Adrenal gland (tissue), 12 donors: Measurements from ENCODE around the gene SLC25A47. TPM values are rescaled to one million over a fixed set of nuclear protein-coding genes. Genes with fewer than 3 reads are reported as not detected.

Experiments
- DNase-seq, 7 donors: peaks; one replicate each; pipeline ENCODE4 v3.0.0-alpha.2; 2019 to 2020
- H3K27ac ChIP-seq, 5 donors: fragments of 200-600 bp; sonication (generic) in 4 of 5; 1 replicate in 3 of 5; 2 replicates in 2 of 5; pipeline versions ENCODE4 v1.5.1 to v1.8.0; 2016 to 2020; ENCODE audit warnings: mild to moderate bottlenecking in 1 of 5
- H3K27me3 ChIP-seq: fragments of 200-600 bp; 2 replicates; pipeline ENCODE4 v1.8.0; 2021
- H3K36me3 ChIP-seq, 2 donors: fragments of 200-600 bp; replicated peaks in 1 of 2; 1 replicate in 1 of 2; 2 replicates in 1 of 2; pipeline versions ENCODE4 v1.5.1 to v1.8.0; 2018 to 2022
- H3K4me1 ChIP-seq, 2 donors: fragments of 200-600 bp; replicated peaks in 1 of 2; 1 replicate in 1 of 2; 2 replicates in 1 of 2; pipeline versions ENCODE4 v1.5.1 to v1.8.0; 2018 to 2021
- H3K4me3 ChIP-seq, 4 donors: fragments of 200-600 bp; sonication (generic) in 3 of 4; one replicate each; pipeline ENCODE4 v1.5.1; 2016 to 2018
- H3K9me3 ChIP-seq, 3 donors: fragments of 200-600 bp; sonication (generic) in 1 of 3; replicated peaks in 1 of 3; 1 replicate in 2 of 3; 2 replicates in 1 of 3; pipeline versions ENCODE4 v1.5.1 to v1.8.0; 2016 to 2021
- POLR2A ChIP-seq, 2 donors: fragments of 450-650 bp; IDR thresholded peaks; one replicate each; pipeline ENCODE4 v1.6.1; 2017; ENCODE audit warnings: antibody characterized with exemption in 2 of 2, mild to moderate bottlenecking in 2 of 2, moderate library complexity in 1 of 2
- WGBS, 4 donors: extraction: QIAGEN DNeasy Blood & Tissue Kit in 2 of 4; methylation state at CpG; one replicate each; pipeline versions ENCODE4 v1.1.5 to v1.1.7; 2013 to 2017; 5-methylcytosine and 5-hydroxymethylcytosine counted together
- intact Hi-C, 2 donors: fragments of 100-400 bp; cut with DNase I; formaldehyde crosslinking; loops; one replicate each; pipeline versions ENCODE4 v1.14.1 to v1.15.0; 2022 to 2023
- polyA plus RNA-seq, 3 donors: library from polyadenylated mRNA; stranded (reverse); fragments of 200-250 nt in 2 of 3; fragments of 350-450 nt in 1 of 3; fragmentation: Illumina TruSeq in 1 of 3; extraction: RNeasy Lipid Tissue Mini Kit (QIAGEN cat#74804) in 1 of 3; gene quantifications; one replicate each; pipeline ENCODE4 v1.2.3, GENCODE V29; 2013 to 2014
- total RNA-seq, 9 donors: library from RNA; depleted of rRNA in 4 of 9; stranded (reverse); fragments of >200 nt in 4 of 9; fragments of 120-200 nt in 1 of 9; fragmentation: NEBNext Ultra II Directional in 1 of 9; extraction: Animal tissue kit (Norgen Biotek cat#: 25700) in 1 of 9; gene quantifications; one replicate each; pipeline versions ENCODE4 v1.1.0 to v1.2.4, GENCODE V29; 2013 to 2023
- TF ChIP-seq, protein P1 (sequence below), 6 experiments: fragments of 450-650 bp in 4 of 6; fragments of 200-600 bp in 2 of 6; sonication (generic) in 1 of 6; IDR thresholded peaks; 1 replicate in 5 of 6; 2 replicates in 1 of 6; pipeline versions ENCODE4 v1.5.1 to v1.8.0; 2016 to 2021; ENCODE audit warnings: antibody characterized with exemption in 6 of 6, mild to moderate bottlenecking in 2 of 6, moderate library complexity in 1 of 6
- donor health status: healthy with polysubstance abuse.
- donor health status: Bipolar disorder and iron deficiency.
- donor health status: DM: yes; HTN: yes; CAD: no.
- donor health status: DM: no; HTN: no; CAD: no.
- donor health status: DM: no; HTN: no; CAD: no.
- donor health status: DM: yes; HTN: yes; CAD: no.

SLC25A47 gene
- total and polyA plus RNA-seq, 12 donors: 0.07 to 0.28 (median 0.14) TPM; not detected in 9

- H3K9me3 ChIP-seq: no peaks in the 10 kb centered on the region
- intact Hi-C loops: loop anchor here in 1 of 2 donors (10.0 kb wide), 1 partner anchor 67 kb away; the partner anchor contains the start of gene SLC25A29
- WGBS, 4 donors: 82 to 92% (median 84%) methylated on average over 6 of the region's 6 CpGs
- H3K27ac ChIP-seq: no peak overlapping the region
- peaks cover 0 to 16% of the 10 kb centered on the region in 2 donors for H3K36me3 ChIP-seq
- no peaks in the 10 kb centered on the region for H3K27me3 ChIP-seq
- no peak overlapping the region for H3K4me3 ChIP-seq
- H3K4me1 ChIP-seq: peaks cover 4 to 12% of the 10 kb centered on the region in 2 donors
- TF ChIP-seq, protein P1, sequence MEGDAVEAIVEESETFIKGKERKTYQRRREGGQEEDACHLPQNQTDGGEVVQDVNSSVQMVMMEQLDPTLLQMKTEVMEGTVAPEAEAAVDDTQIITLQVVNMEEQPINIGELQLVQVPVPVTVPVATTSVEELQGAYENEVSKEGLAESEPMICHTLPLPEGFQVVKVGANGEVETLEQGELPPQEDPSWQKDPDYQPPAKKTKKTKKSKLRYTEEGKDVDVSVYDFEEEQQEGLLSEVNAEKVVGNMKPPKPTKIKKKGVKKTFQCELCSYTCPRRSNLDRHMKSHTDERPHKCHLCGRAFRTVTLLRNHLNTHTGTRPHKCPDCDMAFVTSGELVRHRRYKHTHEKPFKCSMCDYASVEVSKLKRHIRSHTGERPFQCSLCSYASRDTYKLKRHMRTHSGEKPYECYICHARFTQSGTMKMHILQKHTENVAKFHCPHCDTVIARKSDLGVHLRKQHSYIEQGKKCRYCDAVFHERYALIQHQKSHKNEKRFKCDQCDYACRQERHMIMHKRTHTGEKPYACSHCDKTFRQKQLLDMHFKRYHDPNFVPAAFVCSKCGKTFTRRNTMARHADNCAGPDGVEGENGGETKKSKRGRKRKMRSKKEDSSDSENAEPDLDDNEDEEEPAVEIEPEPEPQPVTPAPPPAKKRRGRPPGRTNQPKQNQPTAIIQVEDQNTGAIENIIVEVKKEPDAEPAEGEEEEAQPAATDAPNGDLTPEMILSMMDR (IDR thresholded peaks at IDR 0.05): no peak
- TF ChIP-seq POLR2A (IDR thresholded peaks at IDR 0.05): no peak
- DNase-seq: peak in 2 of 7 donors; percentile 13 to 14
These were observed 48.6 kb downstream of the SLC25A47 start for GRCh38 chr14:100371773-100372172.

DNA sequence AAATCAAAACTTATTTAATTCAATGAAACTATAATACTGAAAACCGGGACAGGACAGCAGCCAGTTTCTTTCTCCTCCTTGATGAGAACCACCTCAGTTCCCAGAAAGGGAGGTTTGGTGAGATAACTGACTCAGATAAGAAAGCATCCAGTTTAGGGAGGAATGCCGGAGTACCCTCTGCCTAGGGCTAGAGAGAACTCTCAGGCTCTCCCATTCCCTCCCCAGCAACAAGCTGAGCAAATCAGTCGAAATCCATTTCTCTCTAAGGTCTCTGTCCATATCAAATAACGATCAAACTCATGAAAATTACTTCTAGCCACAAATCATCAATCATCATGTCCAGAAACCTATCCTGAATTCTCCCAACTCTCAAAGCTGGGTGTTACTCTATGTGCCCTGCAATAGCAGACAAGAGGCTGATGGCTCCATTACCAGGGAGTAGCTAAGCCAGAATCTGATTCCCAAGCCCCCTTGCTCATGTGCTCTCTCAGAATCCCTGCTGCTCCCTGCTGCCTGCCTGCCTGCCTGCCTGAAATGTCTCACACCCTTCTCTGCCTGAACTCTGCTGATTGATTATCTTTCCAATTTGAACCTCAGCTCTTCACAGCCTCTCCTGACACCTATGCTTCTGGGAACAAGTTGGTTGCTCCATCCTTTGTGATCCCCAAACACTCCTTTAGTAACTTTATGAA lies 49.4 kb downstream of the SLC25A47 start:
- TF ChIP-seq, protein P1 (IDR thresholded peaks at IDR 0.05): no peak
- no peak for TF ChIP-seq POLR2A (IDR thresholded peaks at IDR 0.05)
- H3K27me3 ChIP-seq: no peaks in the 10 kb centered on the region
- no peak overlapping the region for H3K4me3 ChIP-seq
- H3K36me3 ChIP-seq: peaks cover 0 to 15% of the 10 kb centered on the region in 2 donors
- H3K4me1 ChIP-seq: peaks cover 7 to 19% of the 10 kb centered on the region in 2 donors
- peak in 1 of 7 donors; percentile 5 for DNase-seq
- H3K27ac ChIP-seq: no peak overlapping the region
- intact Hi-C loops: loop anchor here in 1 of 2 donors (10.0 kb wide), 1 partner anchor 68 kb away; the partner anchor contains the start of gene SLC25A29
- 70 to 81% (median 74%) methylated on average over 4 of the region's 4 CpGs for WGBS, 4 donors
- no peaks in the 10 kb centered on the region for H3K9me3 ChIP-seq

- H3K36me3 ChIP-seq: no peaks in the 10 kb centered on the region
- H3K4me1 ChIP-seq: peaks cover 7 to 26% of the 10 kb centered on the region in 2 donors
- peak overlapping the region in 3 of 5 donors; percentile 69 to 95 (median 95) for H3K27ac ChIP-seq
- H3K27me3 ChIP-seq: no peaks in the 10 kb centered on the region
- peak in 1 of 7 donors; percentile 13 for DNase-seq
- H3K9me3 ChIP-seq: no peaks in the 10 kb centered on the region
- TF ChIP-seq, protein P1 (IDR thresholded peaks at IDR 0.05): no peak
- no peak for TF ChIP-seq POLR2A (IDR thresholded peaks at IDR 0.05)
- H3K4me3 ChIP-seq: no peak overlapping the region
- intact Hi-C loops: loop anchor here in 1 of 2 donors (10.0 kb wide), 1 partner anchor 69 kb away; the partner anchor contains the start of gene SLC25A29
- WGBS, 4 donors: 71 to 82% (median 76%) methylated on average over 2 of the region's 2 CpGs
These were observed 51.1 kb downstream of the SLC25A47 start for GRCh38 chr14:100374270-100374669.

- peaks cover 7 to 26% of the 10 kb centered on the region in 2 donors for H3K4me1 ChIP-seq
- H3K27me3 ChIP-seq: no peaks in the 10 kb centered on the region
- H3K27ac ChIP-seq: peak overlapping the region; percentile 69 to 98 (median 95)
- DNase-seq: peak in 1 of 7 donors; percentile 22
- 61 to 73% (median 68%) methylated on average over 7 to 8 of the region's 8 CpGs for WGBS, 4 donors
- intact Hi-C loops: loop anchor here in 1 of 2 donors (10.0 kb wide), 1 partner anchor 70 kb away; the partner anchor contains the start of gene SLC25A29
- peak overlapping the region in 2 of 4 donors; percentile 32 to 71 for H3K4me3 ChIP-seq
- no peaks in the 10 kb centered on the region for H3K36me3 ChIP-seq
- H3K9me3 ChIP-seq: no peaks in the 10 kb centered on the region
- TF ChIP-seq POLR2A (IDR thresholded peaks at IDR 0.05): no peak
- TF ChIP-seq, protein P1 (IDR thresholded peaks at IDR 0.05): no peak
These were observed 51.7 kb downstream of the SLC25A47 start for GRCh38 chr14:100374876-100375265.
